ENCODE results near the gene MELTF. TPM values are rescaled to one million over a fixed set of nuclear protein-coding genes. Genes with fewer than 3 reads are reported as not detected.

The MELTF gene
- total and polyA plus RNA-seq, 9 of the 15 experiments (the other 6 are each of a cell fraction or from before 2014, with no cell fraction given): 0.35 to 10.5 (median 4.5) TPM

- TF ChIP-seq ZNF609 (CRISPR knock-in tag; IDR thresholded peaks at IDR 0.05; ENCODE audit: borderline replicate concordance) (peak; percentile 63; the same call in 1 of the 2 replicates), PTBP1 (IDR thresholded peaks at IDR 0.05; ENCODE audit: low read depth, low read length) (0 out of 2 replicates have a peak, but pooled peaks have one; percentile 40), STAT5B (CRISPR knock-in tag; IDR thresholded peaks at IDR 0.05) (no peak), MYNN (IDR thresholded peaks at IDR 0.05) (peak; percentile 58; the same call in 1 of the 2 replicates), MYNN (CRISPR knock-in tag; IDR thresholded peaks at IDR 0.05) (no peak), MCM7 (IDR thresholded peaks at IDR 0.05) (no peak), TBP (optimal IDR thresholded peaks at IDR 0.05; ENCODE audit: low read depth, low read length) (no peak), KAT2B (IDR thresholded peaks at IDR 0.05; ENCODE audit: low read depth, low read length) (no peak), HMG20A (CRISPR knock-in tag; conservative IDR thresholded peaks at IDR 0.05) (no peak), RBBP5 (IDR thresholded peaks at IDR 0.05; ENCODE audit: borderline replicate concordance, insufficient read depth, low read length, poor library complexity, severe bottlenecking) (peak; percentile 63), ZBTB12 (CRISPR knock-in tag; IDR thresholded peaks at IDR 0.05) (0 out of 2 replicates have a peak, but pooled peaks have one; percentile 37), ZNF165 (CRISPR knock-in tag; IDR thresholded peaks at IDR 0.05; ENCODE audit: borderline replicate concordance) (no peak), SMC3 (conservative IDR thresholded peaks at IDR 0.05; ENCODE audit: insufficient read depth, low read depth, low read length) (peak; percentile 7; the same call in 1 of the 2 replicates), NR2F6 (CRISPR knock-in tag; IDR thresholded peaks at IDR 0.05) (no peak), CBX8 (IDR thresholded peaks at IDR 0.05; ENCODE audit: borderline replicate concordance, extremely low read depth, low read depth, low read length, poor library complexity, severe bottlenecking) (no peak), STAG1 (CRISPR knock-in tag; IDR thresholded peaks at IDR 0.05; ENCODE audit: borderline replicate concordance) (no peak), ZNF766 (CRISPR knock-in tag; conservative IDR thresholded peaks at IDR 0.05) (peak; percentile 85), ZNF740 (CRISPR knock-in tag; IDR thresholded peaks at IDR 0.05) (0 out of 2 replicates have a peak, but pooled peaks have one; percentile 30), ZNF740 (tag; IDR thresholded peaks at IDR 0.05) (no peak)
These were observed 41.2 kb downstream of the MELTF start (continued) for GRCh38 chr3:196988241-196989029.

All from K562 (cell line).